Measurements from ENCODE around the gene CCDC88B. TPM values are rescaled to one million over a fixed set of nuclear protein-coding genes. Genes with fewer than 3 reads are reported as not detected.
A peak's percentile ranks its signal among the peaks of the same experiment; 100 is the strongest.

The CCDC88B gene
- total and polyA plus RNA-seq, 2 experiments from 2014 or later = 6.8 to 12.1 TPM

DNA sequence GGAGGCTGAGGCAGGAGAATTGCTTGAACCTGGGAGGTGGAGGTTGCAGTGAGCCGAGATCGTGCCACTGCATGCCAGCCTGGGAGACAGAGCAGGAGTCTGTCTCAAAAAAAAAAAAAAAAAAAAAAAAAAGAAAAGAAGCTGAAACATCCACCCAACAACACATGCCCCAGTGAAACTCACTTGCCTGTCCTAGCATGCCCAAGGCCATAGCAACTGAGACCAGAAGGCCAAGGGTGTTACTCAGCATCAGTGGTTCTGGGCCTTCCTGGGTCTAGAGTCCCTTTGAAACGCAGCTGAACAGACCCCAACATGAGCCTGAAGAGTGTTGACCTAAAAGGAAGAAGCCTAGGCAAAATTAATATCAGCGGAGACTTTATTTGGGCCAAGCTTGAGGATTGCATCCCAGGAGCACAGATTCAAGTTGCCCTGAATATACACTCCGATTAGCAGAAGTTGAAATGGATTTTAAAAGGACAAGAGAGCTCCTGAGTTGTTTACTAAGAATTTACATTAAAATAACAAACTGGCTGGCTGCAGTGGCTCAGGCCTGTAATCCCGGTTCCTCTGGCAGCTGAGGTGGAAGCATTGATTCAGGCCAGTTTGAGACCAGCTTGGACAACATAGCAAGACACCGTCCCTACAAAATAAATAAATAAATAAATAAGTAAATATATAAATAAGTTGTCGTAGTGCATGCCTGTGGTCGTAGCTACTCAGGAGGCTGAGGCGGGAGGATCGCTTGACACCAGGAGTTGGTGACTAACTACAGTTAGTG is 15.1 kb upstream of the CCDC88B start:
- Mint-ChIP-seq H3K9me3 (no peaks in the 10 kb centered on the region), H3K4me1 (peaks cover 13% of the 10 kb centered on the region), H3K36me3 (ENCODE audit: low read depth) (peaks cover 22% of the 10 kb centered on the region), H3K27me3 (ENCODE audit: insufficient read depth, low read depth, poor library complexity) (peaks cover 4% of the 10 kb centered on the region), H3K27ac (peak overlapping the region; percentile 79; the same call in 1 of the 2 replicates), H3K4me3 (no peak overlapping the region)
- DNase-seq (ENCODE audit: low spot score) = no peak
- TF ChIP-seq NANOG (IDR thresholded peaks at IDR 0.05; ENCODE audit: borderline replicate concordance) = no peak
- TF ChIP-seq EZH2phosphoT487 (IDR thresholded peaks at IDR 0.05; ENCODE audit: unreplicated experiment) = no peak
- no peak for TF ChIP-seq CREB1 (CRISPR knock-in tag; IDR thresholded peaks at IDR 0.05; ENCODE audit: low read depth)
- H3K4me3 ChIP-seq = peak overlapping the region; percentile 26; the same call in 1 of the 2 replicates
- 0 out of 2 replicates have a peak, but pooled peaks cover 8% of the 10 kb centered on the region for H3F3A ChIP-seq (replicated peaks; ENCODE audit: low read depth)
- H4K20me1 ChIP-seq (replicated peaks; ENCODE audit: insufficient read depth) = no peaks in the 10 kb centered on the region
- peak; percentile 35 for ATAC-seq
- H3K27ac ChIP-seq (ENCODE audit: low read depth) = peak overlapping the region; percentile 94
- no peaks in the 10 kb centered on the region; the same call in 1 of the 2 replicates for H3K79me2 ChIP-seq (replicated peaks; ENCODE audit: insufficient read depth)
- H3K9me2 ChIP-seq (ENCODE audit: insufficient read depth) = no peaks in the 10 kb centered on the region
- H3K4me1 ChIP-seq (ENCODE audit: insufficient read depth) = peaks cover 5% of the 10 kb centered on the region
- no peaks in the 10 kb centered on the region for H3K27me3 ChIP-seq (ENCODE audit: insufficient read depth)
- peak overlapping the region; percentile 55; the same call in 1 of the 2 replicates for H3K4me2 ChIP-seq
- no peak overlapping the region; the same call in 1 of the 2 replicates for H2AFZ ChIP-seq
- H3K36me3 ChIP-seq (ENCODE audit: insufficient read depth) = peaks cover 3% of the 10 kb centered on the region; the same call in 1 of the 2 replicates

GRCh38 chr11:64327375-64327774 is 12.6 kb upstream of the CCDC88B start:
- Histone ChIP-seq H4K20me1 (replicated peaks; ENCODE audit: insufficient read depth) (no peaks in the 10 kb centered on the region), H3K9me2 (ENCODE audit: insufficient read depth) (no peaks in the 10 kb centered on the region), H2AFZ (no peak overlapping the region), H3K4me1 (ENCODE audit: insufficient read depth) (peaks cover 8% of the 10 kb centered on the region), H3F3A (replicated peaks; ENCODE audit: low read depth) (0 out of 2 replicates have a peak, but pooled peaks cover 8% of the 10 kb centered on the region), H3K79me2 (replicated peaks; ENCODE audit: insufficient read depth) (no peaks in the 10 kb centered on the region), H3K4me2 (no peak overlapping the region), H3K36me3 (ENCODE audit: insufficient read depth) (no peaks in the 10 kb centered on the region), H3K27me3 (ENCODE audit: insufficient read depth) (no peaks in the 10 kb centered on the region), H3K27ac (ENCODE audit: low read depth) (no peak overlapping the region), H3K4me3 (no peak overlapping the region)
- no peaks in the 10 kb centered on the region for H3K9me3 Mint-ChIP-seq
- H3K4me3 Mint-ChIP-seq = no peak overlapping the region
- H3K36me3 Mint-ChIP-seq (ENCODE audit: low read depth) = no peaks in the 10 kb centered on the region
- ATAC-seq = no peak
- H3K4me1 Mint-ChIP-seq = peaks cover 17% of the 10 kb centered on the region
- DNase-seq (ENCODE audit: low spot score) = no peak
- peaks cover 3% of the 10 kb centered on the region for H3K27me3 Mint-ChIP-seq (ENCODE audit: insufficient read depth, low read depth, poor library complexity)
- no peak overlapping the region for H3K27ac Mint-ChIP-seq
- TF ChIP-seq CTCF (conservative IDR thresholded peaks at IDR 0.05; ENCODE audit: low read depth in 2 of 2) (no peak), JUNB (IDR thresholded peaks at IDR 0.05; ENCODE audit: unreplicated experiment) (no peak), ZNF114 (CRISPR knock-in tag; IDR thresholded peaks at IDR 0.05) (no peak), NANOG (IDR thresholded peaks at IDR 0.05; ENCODE audit: borderline replicate concordance) (no peak), CREB1 (CRISPR knock-in tag; IDR thresholded peaks at IDR 0.05; ENCODE audit: low read depth) (no peak), REST (IDR thresholded peaks at IDR 0.05; ENCODE audit: unreplicated experiment) (no peak), ZNF331 (CRISPR knock-in tag; IDR thresholded peaks at IDR 0.05; ENCODE audit: low read depth) (no peak), EZH2 (IDR thresholded peaks at IDR 0.05; ENCODE audit: low read depth, unreplicated experiment) (no peak), POLR2AphosphoS5 (IDR thresholded peaks at IDR 0.05; ENCODE audit: low read depth) (no peak), EZH2phosphoT487 (IDR thresholded peaks at IDR 0.05; ENCODE audit: unreplicated experiment) (no peak), STAT1 (IDR thresholded peaks at IDR 0.05; ENCODE audit: unreplicated experiment) (no peak), ETS1 (IDR thresholded peaks at IDR 0.05) (no peak)
